Measurements from ENCODE around the gene CSPG4.
A peak's percentile ranks its signal among the peaks of the same experiment; 100 is the strongest.
"Not testable (repeated sequence)": the region's sequence is repeated elsewhere in the genome, so short reads cannot be mapped to it uniquely, and the experiment has no call there.

The CSPG4 gene

DNA sequence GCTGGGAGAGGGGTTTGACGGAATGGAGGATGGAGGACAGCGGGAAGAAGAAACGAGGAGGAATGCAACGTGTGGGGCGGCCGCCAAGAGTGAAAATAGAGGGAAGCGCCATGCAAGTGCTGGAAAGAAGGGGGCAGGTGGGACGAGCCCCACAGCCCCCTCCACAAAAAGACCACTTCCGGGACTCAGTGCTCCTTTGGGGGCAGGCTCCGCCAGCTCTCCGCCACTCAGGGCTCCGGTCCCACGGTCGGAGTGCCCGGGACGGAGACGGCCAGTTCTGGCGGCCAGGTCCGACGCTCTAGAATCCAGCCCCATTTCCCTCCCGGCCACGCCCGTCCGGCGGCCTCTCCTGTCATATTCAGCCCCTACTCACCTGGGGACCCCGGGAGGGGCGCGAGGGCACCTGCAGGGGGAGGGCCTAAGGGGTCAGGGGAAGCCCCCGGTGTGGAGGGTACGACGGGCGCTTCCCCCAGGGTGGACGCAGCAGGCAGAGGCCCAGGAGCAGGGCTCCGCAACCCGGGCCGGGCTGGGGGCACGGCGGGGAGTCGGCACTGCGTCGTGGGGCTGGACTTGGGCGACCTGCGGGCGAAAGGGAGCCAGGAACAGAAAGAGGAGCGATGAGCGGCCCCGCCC is 25.5 kb upstream of the CSPG4 start:
- DNase-seq = no peak

DNA sequence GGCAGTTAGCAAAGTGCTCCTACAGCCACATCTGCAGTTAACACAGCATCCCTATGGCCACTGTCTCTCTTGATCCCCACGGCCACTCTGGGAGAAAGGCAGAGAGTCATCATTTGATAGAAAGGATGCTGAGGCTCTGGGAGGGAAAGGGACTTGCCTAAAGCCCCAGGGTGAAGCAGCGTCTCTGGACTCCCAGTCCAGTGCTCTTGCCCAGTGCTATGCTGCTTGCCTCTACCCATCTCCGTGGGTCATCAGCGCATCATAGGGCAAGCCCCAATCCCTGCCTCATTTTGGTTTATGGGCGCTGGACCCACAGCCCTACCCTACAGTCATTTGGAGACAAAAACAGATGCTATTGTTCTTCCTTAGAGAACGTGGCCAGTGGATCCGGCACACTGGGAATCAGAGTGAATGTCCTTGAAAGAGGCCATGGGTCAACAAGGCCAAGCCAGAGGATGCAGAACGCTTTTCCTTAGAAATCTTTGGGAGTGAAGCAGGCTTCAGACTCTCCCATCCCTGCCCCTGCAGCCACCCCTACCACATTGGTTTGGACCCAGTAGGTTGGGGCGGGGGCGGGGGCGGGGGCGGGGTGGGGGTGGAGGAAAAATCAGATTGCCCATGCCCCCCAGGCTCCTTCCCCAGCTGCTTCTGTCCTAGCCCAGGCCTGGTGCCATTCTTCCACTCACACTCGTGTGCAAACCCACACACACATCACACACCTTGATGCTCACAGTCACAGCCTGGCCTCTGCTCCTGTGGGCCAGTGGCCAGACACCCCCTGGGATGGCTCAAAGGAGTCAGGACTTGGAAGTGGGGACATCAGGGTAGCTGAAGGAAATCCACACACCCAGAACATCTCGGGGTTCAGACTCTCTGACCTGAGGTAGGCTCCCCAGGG is 24.7 kb upstream of the CSPG4 start:
- not testable (repeated sequence) for DNase-seq

- no peak for DNase-seq
Measured at GRCh38 chr15:75736256-75736655, 23.6 kb upstream of the CSPG4 start.

DNA sequence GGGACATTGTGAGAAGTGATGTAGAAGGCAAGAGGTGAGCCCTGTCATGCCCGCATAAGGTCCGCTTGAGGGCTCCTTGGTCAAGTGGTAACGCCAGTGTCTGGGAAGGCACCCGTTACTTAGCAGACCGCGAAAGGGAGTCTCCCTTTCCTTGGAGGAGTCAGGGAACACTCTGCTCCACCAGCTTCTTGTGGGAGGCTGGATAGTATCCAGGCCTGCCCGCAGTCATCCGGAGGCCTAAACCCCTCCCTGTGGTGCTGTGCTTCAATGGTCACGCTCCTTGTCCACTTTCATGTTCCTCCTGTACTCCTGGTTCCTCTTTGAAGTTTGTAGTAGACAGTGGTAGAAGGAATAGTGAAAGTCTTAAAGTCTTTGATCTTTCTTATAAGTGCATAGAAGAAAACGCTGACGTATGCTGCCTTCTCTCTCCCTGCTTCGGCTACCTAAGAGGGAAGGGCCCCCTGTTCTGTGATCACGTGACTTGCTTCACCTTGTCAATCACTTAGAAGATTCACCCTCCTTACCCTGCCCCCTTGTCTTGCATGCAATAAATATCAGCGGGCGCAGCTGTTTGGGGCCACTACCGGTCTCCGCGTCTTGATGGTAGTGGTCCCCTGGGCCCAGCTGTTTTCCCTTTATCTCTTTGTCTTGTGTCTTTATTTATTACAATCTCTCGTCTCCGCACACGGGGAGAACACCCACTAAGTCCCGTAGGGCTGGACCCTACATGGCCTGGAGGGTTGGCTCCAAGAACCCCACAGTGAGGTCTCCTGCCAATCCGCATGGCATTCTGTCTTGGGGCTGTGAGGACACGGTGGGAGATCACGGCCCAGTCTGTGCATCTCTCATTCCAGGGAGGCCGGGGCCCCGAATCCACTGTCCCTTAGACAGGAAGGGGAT is 22.5 kb upstream of the CSPG4 start:
- DNase-seq = not testable (repeated sequence)

DNA sequence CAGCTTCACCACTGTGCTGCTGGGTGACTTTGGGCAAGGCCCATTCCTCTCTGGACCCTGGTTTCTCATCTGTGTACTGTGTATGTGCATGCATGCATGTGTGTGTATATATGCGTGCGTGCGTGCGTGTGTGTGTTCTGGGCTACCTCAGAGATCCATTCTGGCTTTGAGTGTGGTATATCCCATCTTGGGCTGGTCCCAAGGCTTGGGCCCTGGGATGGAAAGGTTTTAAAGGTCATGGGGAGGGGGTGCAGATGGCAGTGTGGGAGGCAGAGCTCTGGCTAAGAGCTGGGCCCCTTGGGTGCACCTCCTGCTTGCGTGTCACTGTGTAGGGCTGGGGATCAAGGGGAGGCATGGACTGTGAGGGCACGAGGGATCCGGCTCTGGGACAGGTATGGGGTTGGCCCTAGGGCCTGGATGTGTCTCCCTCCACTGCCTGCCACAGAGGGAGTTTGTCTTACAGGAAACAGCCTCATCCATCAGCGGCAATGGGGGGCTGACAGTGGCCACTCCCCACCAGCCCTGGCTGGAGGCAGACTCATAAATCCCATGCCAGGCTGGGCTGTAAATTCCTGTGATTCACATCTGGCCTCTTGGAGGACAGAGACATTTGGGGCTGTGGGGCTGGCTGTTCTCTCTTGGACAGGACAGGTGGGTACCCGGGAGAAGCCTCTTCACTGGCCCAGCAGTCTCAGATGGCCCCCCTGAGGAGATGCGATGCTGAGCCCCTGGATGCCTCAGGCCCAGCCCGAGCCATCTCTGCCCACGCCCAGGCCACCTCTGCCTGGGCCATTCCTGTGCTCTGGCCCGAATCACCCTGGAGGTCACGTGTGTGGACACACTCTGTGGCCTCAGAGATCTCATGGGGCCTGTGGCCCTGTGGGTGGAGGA is 21.4 kb upstream of the CSPG4 start:
- no peak for DNase-seq

GRCh38 chr15:75732809-75733451 is 20.3 kb upstream of the CSPG4 start:
- peak; percentile 31 for DNase-seq

- no peak for DNase-seq
Measured at GRCh38 chr15:75732177-75732808, 19.6 kb upstream of the CSPG4 start.

DNA sequence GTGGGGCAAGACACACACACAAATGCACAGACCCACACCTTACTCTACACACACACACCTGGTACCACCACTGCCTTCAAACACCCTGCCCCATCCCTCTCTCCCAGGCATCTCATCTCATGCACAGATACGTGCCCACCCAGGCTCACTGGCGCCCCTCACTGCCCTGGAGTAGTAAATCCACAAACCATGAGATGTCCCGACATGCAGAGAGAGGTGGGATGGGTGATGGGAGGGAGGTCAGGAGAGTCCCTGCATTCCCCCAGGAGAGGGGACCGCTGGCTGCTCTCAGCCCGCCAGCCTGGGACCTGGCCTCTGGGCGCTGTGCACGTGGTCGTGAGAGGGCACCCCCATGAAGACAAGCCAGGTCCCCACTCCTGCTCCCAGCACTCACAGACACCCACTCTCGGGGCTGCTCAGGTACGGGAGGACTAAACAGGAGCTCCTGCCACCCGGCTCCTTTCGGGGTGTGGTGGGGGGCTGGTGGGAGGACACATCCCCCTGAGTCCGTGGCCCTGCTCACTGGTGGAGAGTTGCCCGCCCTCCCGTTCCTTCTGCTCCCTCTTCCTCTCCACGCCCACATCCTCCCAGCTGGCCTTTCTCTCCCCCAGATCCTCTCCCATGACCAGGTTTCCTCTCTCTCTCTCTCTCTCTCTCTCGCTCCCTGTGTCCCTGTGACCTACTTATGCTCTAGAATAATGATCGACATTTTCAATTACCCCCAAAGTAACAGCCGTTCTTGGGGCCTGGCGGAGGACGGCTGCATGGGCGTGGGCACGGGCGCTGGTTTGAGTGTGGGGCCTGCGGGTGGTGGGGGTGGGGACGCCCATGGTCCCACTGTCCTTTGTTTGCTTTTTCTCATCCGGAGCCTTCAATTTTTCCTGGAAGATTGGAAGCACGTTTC is 18.9 kb upstream of the CSPG4 start:
- DNase-seq = no peak

- not testable (repeated sequence) for DNase-seq
Measured at GRCh38 chr15:75730376-75731247, 18.0 kb upstream of the CSPG4 start.

GRCh38 chr15:75729326-75730069 is 16.9 kb upstream of the CSPG4 start:
- no peak for DNase-seq

GRCh38 chr15:75727851-75728715 is 15.4 kb upstream of the CSPG4 start:
- DNase-seq = peak; percentile 67

GRCh38 chr15:75727031-75727531 is 14.4 kb upstream of the CSPG4 start:
- no peak for DNase-seq

DNA sequence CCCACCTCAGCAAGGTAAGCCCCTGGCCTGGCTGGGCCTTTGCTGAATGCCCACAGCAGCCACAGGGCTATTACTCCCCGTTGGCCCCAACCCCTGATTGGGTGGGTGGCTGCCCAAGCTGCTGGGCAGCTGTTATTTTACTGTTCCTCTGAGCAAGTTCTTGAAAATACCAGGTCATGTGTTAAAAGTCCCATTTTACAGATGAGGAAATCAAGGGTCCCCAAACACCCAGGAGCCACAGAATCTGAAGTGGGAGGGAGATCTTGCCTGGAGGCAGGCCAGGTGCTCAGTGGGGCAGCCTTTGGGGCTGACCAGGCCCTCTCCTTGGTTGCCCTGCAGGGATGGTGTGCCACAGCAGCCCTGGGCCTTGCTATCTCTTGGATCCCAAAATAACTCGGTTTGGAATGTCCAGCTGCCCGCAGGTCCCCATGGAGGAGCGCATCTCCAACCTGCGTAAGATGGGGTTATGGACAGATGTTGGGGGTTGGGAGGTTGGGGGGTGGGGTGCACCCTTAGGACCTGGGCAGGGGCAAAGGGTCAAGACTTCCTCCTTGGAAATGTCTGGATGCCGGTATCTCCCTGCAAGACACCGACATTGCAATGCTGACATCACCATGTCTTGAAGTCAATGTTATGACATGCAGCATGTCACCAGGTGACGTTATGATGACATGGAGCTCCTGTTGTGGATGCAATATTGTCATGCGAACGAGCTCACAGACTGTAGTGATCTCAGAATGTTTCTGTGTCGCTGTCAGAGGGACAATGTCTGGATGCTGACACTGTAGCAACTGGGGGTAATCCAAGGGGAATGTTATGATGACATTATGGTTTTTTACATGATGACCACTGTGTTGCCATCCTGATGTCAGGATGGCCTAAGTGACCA is 13.3 kb upstream of the CSPG4 start:
- no peak for DNase-seq

DNA sequence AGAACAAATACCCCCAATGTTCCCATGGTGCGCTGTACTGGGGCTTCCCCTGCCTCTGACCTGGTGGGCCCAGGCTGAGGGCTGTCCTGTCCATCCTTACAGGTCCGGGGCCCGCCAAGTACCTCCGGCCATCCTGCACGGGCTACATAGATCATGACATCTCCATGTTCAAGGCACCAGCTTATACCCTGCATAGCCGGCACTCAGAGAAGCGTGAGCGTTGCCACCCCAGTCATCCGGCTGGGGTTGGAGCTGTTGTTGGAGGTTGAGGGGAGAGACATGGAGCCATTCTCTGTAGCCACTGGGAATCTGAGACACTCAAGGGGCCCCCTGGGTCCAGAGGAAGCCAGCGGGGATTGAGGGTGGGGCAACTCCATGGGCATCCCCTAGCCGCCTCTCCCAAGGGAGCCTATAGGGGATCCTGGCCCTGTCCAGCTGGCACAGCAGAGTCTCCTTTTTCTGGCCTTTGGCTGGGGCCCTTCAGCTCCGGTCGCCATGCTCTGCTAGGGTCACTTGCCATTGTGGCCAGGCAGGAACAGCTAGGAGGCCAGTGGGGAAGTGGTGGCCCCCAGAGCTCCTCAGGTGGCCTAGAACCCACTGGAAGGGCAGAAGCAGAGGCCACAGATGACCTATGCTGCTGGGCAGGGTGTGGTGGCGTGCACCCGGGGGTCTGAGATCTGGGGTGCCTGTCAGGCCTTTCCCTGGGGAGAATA is 12.5 kb upstream of the CSPG4 start:
- no peak for DNase-seq
